Bronchial epithelial cell (primary cell): ENCODE measurements around the gene MAP4K5. TPM values are rescaled to one million over a fixed set of nuclear protein-coding genes. Genes with fewer than 3 reads are reported as not detected.
"Not testable (repeated sequence)": the region's sequence is repeated elsewhere in the genome, so short reads cannot be mapped to it uniquely, and the experiment has no call there.

Source experiments
- DNase-seq: peaks from one replicate; pipeline ENCODE4 v3.0.0-alpha.2; 2010; ENCODE audit warnings: low read depth
- FAIRE-seq: peaks from 2 replicates; lab custom pipeline; 2011; peaks lifted over from hg19 to GRCh38; lab: Jason Lieb, UNC
- H3K27me3 ChIP-seq: 2 replicates; pipeline ENCODE4 v1.5.1; 2011; ENCODE audit warnings: low read length; ENCODE audit not compliant: control insufficient read depth, insufficient read depth
- H3K36me3 ChIP-seq: 2 replicates; pipeline ENCODE4 v1.5.1; 2011; ENCODE audit warnings: low read length; ENCODE audit not compliant: control insufficient read depth, insufficient read depth
- H3K4me3 ChIP-seq: 2 replicates; pipeline ENCODE4 v1.5.1; 2011; ENCODE audit warnings: mild to moderate bottlenecking, low read depth, low read length, control low read depth
- CTCF ChIP-seq: IDR thresholded peaks from 2 replicates; pipeline ENCODE4 v1.5.1; 2011; ENCODE audit warnings: mild to moderate bottlenecking, moderate library complexity, low read length, control low read depth, inconsistent platforms; ENCODE audit not compliant: insufficient read depth, severe bottlenecking
- total RNA-seq: library from RNA; depleted of rRNA; stranded (reverse); fragments of >200 nt; gene quantifications from 2 replicates; pipeline ENCODE4 v1.2.1, GENCODE V29; 2014

MAP4K5 gene
- total RNA-seq, 1 donor from 2014 or later: 28.4 TPM

- no peaks in the 10 kb centered on the region for H3K36me3 ChIP-seq
- no peaks in the 10 kb centered on the region for H3K27me3 ChIP-seq
- no peak overlapping the region for H3K4me3 ChIP-seq
- DNase-seq: no peak
- TF ChIP-seq CTCF: no peak
- FAIRE-seq: no peak
These were observed 19.9 kb downstream of the MAP4K5 start for GRCh38 chr14:50512463-50512862.

- no peak for FAIRE-seq
- no peak for TF ChIP-seq CTCF
- no peak overlapping the region for H3K4me3 ChIP-seq
- H3K36me3 ChIP-seq: no peaks in the 10 kb centered on the region
- no peaks in the 10 kb centered on the region for H3K27me3 ChIP-seq
- DNase-seq: no peak
These were observed 22.2 kb downstream of the MAP4K5 start for GRCh38 chr14:50510157-50510556.

GRCh38 chr14:50507078-50507477, 25.3 kb downstream of the MAP4K5 start:
- not testable (repeated sequence) for DNase-seq, H3K27me3 ChIP-seq, FAIRE-seq, H3K36me3 ChIP-seq, H3K4me3 ChIP-seq

GRCh38 chr14:50501642-50502041, 30.7 kb downstream of the MAP4K5 start:
- Histone ChIP-seq H3K4me3 (no peak overlapping the region), H3K36me3 (no peaks in the 10 kb centered on the region), H3K27me3 (no peaks in the 10 kb centered on the region)
- FAIRE-seq (no peak), DNase-seq (peak; percentile 84)
- no peak for TF ChIP-seq CTCF

- no peaks in the 10 kb centered on the region for H3K36me3 ChIP-seq
- DNase-seq (no peak), FAIRE-seq (no peak)
- H3K27me3 ChIP-seq: no peaks in the 10 kb centered on the region
- no peak overlapping the region for H3K4me3 ChIP-seq
- no peak for TF ChIP-seq CTCF
These were observed 35.0 kb downstream of the MAP4K5 start for GRCh38 chr14:50497351-50497750.

- DNase-seq (no peak), FAIRE-seq (no peak)
- no peak for TF ChIP-seq CTCF
- no peaks in the 10 kb centered on the region for H3K27me3 ChIP-seq
- no peak overlapping the region for H3K4me3 ChIP-seq
- peaks cover 2% of the 10 kb centered on the region for H3K36me3 ChIP-seq
These were observed 42.5 kb downstream of the MAP4K5 start for GRCh38 chr14:50489851-50490250.
